Fibroblast of the conjunctiva (primary cell): Measurements from ENCODE around the gene MRPS34.
"Not testable (repeated sequence)": the region's sequence is repeated elsewhere in the genome, so short reads cannot be mapped to it uniquely, and the experiment has no call there.

Experiments used
- DNase-seq: peaks from one replicate; pipeline ENCODE4 v3.0.0-alpha.2; 2010; ENCODE audit warnings: low read depth

The MRPS34 gene

DNA sequence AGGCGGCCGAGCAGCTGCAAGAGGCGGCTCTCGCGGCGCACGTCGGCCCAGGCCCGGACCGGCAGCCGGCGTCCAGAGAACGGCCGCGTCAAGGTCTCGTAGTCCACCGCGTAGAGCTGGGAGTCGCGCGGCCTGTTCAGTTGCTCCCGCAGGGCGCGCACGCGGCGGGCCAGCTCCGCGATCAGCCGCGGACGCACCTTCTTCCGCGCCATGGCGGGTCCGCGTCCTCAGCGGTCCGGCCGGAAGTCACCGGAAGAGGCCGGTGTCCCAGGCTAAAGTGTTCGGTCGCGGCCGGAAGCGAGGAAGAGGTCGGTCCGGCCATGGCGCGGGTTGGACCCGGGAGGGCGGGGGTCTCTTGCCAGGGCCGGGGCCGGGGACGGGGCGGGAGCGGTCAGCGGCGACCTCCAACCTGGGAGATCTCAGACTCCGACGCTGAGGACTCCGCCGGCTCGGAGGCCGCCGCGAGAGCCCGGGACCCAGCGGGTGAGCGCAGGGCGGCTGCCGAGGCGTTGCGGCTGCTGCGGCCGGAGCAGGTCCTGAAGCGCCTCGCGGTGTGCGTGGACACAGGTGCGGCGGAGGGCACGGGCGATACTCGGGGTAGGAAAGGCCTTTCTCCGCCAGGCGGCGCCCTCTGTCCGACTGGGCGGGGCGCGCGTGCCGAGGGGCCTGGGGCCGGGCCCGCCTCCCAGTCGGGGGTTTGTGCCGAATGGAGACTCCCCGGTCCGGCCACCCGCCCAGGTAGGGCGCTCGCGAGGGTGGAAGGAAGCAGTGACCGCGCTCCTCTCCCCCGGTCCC is at the start of gene MRPS34:
Gene MRPS34, minus strand, starts transcription at position 227 of the 795 bp plus-strand sequence. Its CDS starts 15 bp downstream, at position 212.
- peak; percentile 37 for DNase-seq

DNA sequence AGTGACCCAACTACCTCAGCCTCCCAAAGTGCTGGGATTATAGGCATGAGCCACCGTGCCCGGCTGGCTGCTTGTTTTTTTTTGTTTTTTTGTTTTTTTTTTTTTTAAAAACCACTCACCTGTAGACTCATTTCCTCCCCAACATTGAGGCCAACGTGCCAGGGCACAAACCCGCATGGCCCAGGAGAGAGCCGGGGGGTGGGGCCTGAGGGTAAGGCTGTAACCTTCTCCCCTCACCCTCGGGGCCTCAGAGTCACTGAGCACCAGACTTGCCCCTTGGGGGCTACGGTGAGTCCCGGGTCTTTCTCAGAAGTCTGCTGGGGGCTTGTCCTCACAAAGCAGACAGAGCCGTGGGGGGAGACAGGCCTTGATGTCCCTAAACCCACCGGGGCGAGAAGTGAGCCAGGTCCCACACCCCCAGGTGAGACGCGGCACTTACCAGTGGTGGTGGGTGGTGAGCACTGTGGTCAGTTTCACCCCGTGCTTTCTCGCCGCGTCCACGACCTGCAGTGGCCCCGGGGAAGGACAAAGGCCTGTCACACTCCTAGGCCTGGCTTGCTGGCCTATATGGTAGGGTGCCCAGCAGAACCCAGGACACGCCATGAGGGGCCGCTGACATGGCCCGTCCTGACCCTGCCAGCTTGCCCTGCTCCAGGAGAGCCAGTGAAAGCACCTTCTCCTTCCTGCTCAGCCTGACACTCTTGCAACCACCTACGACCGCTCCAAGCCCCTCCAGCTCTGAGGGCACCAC is 49.1 kb upstream of the MRPS34 start:
- DNase-seq: no peak

DNA sequence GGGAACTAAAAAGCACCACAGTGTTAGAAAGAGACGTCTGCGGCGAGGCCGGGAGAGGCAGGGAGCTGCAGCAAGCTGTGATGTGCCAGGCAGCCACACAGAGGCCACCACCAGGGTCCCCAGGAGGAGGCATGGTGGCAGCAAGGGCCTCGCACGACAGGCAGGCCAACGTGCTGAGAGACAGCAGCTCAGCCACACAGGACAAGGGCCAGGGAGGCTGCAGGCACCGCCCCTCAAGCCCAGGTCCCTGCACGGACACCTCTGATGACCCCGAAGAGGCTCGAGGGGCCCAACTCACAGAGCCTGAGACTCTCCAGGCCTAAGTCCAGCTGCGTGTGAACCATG is 48.0 kb upstream of the MRPS34 start:
- no peak for DNase-seq

DNA sequence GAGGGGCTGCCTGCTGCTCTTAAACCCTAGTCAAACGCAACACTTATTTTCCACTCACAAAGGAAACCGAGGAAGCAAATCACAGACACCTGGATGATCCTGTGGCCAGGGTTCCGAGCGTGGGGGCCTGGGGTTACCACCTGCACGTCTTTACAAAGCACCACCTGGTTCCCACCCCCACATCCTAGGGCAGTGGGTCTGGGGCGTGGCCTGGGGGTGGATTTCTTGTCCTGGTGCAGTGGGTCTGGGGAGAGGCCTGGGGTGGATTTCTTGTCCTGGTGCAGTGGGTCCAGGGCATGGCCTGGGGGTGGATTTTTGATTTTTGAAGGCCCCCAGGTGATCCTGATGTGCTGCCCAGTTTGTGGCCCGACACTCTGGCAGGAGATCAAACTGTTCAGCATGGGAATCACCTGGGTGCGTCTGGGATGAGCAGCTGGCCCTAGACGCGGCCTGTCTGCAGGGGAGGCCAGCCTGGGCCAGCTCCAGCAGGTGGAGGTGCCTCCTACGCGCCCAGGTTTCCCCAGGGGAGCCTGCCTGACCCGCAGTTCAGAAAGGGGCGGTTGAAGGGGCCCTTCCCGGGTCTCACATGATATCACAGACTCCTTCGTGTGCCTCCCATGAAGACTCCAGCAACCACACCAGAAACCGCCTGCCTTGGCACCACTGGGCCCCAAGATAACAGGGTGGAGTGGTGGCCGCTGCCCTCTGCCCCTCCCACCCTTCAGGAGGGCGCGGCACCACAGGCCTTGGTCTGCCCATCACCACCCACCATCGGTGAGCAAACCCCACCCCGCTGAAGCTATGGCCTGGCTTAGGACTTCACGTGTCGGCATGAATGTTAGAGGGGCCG is 47.4 kb upstream of the MRPS34 start:
- DNase-seq: no peak

DNA sequence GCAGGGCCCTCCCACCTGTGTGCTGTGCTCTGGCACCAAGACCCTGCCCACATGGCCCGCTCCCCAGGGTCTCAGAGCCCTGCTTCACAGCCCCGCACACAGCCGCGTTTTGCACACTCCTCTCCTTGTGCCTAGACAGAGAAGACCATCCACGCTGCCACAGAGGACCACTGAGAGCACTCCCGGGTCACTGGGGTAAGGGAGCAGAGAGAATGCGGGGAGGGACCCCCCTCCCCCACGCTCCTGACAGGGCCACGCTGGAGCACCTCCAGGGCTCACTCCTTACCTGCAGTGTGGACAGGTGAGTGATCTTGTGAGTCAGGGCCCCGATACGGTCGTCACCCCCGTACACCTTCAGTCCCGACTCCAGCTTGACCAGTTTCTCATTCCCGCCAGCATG is 46.7 kb upstream of the MRPS34 start:
- no peak for DNase-seq

DNA sequence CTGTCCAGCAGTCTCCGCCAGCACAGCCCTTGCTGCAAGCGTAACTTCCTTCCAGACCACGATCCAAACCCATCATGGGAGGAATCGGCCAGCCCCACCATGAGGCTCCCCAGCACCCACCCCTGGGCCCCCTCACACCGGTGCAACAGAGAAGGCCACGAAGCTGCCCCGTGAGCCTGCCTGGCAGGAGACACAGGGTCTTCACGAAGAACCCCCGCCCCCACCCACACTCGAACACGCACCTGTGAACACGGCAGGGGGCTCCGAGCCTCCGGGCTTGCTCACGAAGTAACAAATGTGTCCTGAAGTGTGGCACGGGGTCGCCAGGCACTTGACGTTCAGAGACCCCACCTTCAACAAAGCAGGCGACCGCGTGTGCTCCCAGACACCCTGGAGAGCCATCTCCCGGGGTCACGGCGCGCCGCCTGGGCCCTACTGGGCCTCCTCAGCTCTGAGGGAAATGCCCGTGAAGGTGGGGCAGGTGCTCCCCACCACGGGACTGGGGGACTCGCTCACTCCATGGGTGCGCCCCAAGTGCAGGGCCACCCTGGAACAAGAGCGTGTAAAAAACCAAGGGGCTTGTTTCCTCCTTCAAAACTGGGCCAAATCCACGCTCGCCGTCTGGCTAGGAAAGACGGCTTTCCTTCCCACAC is 46.1 kb upstream of the MRPS34 start:
- no peak for DNase-seq

DNA sequence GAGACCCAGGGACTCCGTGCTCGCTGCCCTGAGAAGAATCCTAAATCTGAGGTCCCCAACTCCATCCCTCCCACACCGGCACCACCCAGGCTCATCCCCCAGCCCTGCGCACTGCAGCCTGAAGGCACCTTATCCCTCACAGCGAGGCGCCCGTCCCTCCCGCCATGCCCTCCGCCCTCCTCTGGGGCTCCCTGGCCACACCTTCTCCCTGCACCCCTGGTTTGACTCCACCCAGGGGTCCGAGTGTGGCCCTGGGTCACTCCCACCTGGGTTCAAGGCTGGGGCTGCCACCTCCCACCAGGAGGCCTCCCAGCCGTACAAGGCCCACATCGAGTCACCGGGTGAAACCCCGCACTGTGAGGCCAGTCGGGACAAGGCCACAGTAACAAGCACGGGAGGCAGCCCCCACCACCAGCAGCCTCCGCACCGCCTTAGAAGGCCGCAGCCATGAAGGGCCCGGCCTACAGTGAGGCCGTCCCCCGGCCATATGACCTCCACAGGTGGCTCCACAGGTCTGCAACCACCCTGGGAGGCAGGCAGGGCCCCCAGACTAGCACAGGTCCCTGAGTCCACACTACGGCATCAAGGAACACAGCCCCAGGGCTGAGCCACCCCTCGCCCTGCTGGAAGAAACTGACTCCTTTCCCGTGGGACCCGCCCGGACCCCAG is 45.4 kb upstream of the MRPS34 start:
- DNase-seq: no peak

DNA sequence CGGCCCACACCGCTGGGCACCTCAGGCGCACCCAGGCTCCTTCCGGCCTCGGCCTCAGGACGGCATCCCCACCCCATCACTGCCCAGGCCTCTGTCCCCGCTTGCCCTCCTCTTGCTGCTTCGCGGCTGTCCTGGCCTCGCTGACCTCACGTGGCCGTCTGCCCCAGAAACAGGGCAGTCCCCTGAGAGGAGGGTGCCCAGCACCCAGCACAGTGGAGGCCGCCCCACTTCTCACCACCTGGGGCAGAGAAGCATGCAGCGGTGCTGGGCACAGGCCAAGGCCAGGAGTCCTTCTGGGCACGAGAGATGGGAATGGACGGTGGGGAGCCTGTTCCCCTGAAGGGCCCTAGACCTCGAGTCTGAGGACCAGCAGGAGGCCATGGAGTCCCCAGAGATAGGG is 44.8 kb upstream of the MRPS34 start:
- DNase-seq: no peak

DNA sequence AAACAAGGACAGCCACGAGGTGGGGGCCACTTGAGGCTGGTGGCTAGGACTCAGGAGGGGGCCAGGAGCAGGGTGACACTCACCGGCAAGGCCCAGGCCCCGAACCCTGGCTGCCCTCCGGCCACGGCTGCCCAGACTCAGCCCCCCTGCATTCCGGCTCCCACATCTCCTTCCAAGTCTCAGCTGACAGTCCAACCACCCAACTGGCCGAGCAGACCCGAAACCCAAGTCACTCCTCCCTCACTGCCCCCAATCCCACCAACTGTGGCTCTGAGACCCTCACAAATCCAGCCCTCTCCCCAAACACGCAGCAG is 44.3 kb upstream of the MRPS34 start:
- no peak for DNase-seq

DNA sequence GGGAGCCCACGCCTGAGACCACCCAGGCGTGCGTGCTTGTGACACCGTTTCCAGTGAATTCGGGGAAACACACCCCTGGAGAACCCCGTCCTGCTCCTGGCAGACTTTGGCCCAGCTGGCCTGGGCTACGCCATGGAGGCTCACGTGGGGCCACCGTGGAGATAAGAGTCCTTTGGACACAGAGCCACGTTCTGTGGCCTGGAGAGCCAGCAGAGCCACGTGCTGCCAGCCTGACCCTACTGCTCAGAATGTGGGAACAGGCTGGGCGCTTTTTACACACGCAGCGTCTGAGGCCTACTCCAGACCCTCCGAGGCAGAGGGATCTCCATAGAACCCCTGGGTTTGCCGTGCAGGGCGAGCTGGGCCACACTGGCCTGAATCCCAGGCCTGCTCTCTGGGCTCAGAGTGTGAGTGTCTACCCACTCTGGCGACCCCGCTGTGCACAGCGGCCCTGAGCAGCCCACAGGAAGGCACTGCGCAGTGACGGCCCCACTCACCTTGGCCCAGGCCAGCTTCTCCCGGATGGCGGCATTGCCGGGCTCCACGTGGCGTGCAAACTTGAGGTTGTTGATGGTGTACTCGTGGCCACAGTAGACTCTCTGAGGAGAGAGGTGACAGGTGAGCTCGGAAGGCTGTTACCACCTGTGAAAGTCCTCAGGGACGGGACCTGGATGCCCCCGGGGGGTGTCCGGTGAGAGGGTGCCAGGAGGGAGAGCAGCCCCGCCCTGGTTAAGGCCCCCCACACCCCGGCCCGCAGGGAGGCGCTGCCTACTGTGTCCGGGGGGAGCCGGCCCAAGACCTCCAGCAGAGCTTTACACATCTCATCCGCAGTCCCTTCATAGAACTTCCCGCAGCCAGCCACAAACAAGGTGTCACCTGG is 43.7 kb upstream of the MRPS34 start:
- DNase-seq: no peak

DNA sequence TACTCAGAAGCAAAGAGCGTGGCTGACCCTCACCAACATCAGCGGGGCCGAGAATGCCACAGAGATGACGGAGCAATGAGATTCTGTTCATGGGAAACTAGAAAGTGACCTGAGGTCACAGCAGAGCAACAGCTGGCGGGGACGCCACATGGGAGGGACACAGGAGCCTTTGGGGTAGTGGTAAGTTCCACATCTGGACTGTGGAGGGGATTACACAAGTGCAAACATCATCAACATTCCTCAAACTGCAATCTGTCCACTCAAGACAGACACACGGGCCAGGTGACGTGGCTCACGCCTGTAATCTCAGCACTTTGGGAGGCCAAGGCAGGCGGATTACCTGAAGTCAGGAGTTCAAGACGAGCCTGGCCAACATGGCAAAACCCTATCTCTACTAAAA is 42.5 kb upstream of the MRPS34 start:
- no peak for DNase-seq

DNA sequence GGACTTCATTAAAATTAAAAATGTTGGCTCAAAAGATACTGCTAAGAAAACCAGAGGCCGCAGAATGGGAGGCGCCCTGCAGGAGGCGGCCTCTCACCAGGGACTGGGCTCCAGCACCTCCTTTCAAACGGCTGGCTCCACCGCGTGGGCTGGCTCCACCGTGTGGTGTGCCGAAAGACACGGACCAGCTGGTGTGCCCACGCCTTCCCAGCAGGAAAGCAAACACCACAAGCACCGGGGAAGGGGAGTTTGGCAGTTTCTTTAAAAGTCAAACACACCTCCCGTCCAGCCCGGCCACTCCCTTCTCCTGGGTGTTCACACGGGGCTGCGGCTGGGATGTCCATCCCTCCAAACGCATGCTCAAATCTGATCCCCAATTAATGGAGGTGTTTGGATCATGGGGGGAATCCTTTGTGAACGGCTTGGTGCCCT is 39.8 kb upstream of the MRPS34 start:
- peak; percentile 43 for DNase-seq

DNA sequence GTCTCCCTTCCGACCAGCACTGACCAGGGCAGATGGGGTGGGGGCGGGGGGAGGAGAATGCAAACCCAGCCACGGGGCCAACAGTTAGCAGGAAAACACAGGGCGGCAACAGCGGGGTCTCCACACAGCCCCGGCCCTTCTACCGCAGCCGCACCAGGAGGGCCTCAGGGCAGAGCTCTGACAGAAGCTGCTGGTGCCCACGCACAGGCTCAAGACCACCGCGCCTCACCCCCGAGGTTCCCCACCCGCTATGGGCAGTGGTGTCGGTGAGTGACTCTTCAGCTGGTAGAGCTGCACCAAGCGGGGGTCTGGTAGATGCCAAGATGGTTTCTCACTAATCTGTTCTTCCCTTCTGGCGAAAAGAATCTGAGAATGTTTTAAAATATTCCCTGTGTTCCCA is 37.6 kb upstream of the MRPS34 start:
- no peak for DNase-seq

DNA sequence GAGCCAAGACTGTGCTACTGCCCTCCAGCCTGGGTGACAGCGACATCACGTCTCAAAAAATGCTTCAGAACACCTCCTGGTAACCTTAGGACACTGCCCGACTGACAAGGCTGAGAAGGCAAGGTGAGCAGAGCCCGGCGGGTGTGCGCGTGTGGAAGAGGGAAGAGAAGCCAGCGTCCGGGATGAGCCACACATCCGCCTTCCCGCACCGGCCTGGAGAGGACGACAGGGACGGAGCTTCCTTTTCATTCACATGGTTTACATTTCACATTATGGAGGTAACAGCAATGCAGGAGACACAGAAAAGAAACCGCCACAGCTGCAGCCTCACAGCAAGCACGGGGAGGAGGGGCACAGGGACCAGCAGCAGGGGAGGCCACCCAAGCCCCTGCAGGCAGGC is 37.2 kb upstream of the MRPS34 start:
- no peak for DNase-seq

DNA sequence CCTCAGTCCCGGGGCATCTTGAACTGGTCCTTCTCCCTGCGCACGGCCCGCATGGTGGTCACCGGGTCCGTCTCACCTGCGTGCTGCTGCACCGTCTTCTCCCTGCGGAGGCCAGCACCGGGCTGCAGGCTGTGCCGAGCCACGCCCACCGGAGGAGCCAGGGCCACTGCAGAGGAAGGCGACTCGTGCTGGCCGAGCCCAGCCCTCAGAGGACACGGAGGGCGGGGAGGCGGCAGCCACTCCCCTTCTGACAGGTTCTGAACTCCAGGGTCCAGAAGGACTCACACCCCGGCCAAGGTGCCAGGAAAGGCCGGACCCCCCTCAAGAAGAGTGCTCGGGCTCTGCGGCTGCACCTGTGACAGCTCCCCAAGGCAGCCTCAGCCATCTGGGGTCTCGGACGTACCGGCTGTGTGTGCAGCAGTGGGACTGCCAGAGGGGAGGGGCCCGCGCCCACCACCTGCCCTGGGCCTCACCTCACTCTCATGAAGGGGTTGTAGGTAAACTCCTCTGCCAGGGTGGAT is 36.4 kb upstream of the MRPS34 start:
- DNase-seq: no peak

DNA sequence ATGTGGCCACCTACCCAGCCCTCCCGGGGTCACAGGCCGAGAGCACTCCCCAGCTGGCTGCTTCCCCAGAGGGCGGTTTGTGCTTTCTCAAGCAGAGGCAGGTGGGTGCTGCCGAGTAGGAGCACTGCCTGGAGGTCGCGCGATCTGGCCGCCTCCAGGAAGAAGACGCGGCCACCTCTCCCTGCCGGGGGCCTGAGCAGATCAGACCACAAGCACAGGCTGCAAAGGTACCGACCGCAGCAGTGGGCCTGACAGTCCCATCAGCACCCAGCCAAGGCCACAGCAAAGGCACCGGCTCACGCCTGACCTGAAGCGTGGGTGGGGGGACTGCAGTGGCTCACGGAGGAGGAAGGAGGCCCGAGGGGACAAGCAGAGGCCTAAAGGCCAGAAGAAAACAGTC is 35.8 kb upstream of the MRPS34 start:
- DNase-seq: no peak

DNA sequence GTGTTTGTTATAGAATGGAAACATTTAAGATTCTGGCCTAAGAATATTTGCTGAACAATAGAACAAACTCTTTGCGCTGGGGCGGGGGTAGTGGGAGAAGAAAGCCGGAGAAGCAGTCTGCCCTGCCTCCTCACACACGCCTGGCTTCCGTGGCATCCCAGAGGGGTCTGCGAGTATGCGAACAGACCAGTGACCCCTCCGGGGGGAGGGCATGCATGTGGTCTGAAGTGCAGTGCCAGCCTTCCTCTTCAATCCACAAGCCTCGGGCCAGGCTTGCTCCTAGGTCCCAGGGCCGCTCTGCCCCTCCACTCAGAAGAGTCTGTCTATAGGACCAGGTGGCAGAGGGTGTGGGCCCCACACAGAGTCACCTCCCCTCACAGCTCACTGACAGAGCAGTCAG is 34.7 kb upstream of the MRPS34 start:
- DNase-seq: no peak

DNA sequence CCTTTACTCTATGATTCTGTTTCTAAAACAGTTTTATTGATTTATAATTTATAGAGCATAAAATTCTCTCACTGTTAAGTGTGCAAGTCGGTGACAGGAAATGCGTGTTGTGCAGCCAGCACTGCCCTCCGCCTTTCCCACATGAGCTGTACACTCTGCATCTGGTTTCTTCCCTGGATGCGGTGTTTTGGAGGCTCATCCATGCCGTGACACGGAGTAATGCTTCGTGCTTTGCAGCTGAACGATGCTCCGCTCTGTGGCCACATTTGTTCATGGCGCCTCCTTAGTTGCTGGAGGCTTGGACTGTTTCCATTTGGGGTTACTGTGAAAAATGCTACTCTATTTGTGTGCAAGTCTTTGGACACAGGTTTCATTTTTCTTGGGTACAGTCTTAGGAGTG is 27.8 kb upstream of the MRPS34 start:
- no peak for DNase-seq

DNA sequence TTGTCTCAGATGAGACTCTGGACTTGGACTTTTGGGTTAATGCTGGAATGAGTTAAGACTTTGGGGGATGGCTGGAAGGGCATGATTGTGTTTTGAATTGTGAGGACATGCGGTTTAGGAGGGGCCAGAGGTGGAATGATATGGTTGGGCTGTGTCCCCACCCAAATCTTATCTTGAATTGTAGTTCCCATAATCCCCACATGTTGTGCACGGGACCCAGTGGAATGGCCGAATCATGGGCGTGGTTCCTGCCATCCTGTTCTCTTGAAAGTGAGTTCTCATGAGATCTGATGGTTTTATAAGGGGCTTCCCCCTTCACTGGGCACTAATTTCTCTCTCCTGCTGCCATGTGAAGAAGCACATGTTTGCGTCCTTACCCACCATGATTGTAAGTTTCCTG is 26.3 kb upstream of the MRPS34 start:
- not testable (repeated sequence) for DNase-seq

DNA sequence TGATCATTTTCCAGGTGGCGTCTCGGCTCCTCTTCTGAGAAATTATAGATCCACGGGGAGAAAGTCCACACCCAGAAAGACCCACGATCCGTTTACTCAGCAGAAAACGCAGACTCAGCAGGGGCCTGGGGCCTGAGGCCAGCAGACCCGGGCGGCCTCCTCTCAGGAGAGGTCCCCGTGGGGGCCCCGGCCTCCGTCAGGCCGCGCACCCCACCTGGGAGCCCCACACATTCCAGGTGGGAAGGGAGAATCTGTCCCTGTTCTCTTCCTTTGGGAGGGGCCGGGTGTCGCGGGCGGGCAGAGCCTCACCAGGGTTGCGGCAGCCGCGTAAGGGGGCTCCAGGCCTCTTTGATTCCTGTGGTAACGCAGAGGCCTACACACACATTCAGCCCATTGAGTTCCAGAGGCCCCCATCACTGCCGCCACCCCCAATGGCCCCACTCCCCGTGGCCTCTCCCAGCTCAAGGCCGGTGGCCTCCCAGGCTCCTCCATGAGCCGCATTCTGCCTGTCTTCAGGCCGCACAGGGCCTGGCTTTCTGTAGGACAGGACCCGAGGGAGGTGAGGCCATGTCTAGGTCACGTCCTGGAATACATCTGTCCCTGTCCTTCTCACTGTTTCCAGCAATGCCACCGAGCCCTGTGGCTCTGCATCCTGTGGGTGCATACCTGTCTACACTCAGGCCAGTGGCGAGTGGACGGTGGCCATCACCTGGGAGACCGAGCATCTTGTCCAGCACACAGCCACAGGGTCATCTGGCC is 22.2 kb upstream of the MRPS34 start:
- DNase-seq: no peak
